BLaER1 (cell line): Measurements from ENCODE around the gene TFDP2.
"Not testable (repeated sequence)": the region's sequence is repeated elsewhere in the genome, so short reads cannot be mapped to it uniquely, and the experiment has no call there.

Source experiments
- H3K27ac ChIP-seq: shearing (Covaris generic); formaldehyde crosslinking; 2 replicates; pipeline ENCODE4 v1.8.1; 2022
- H3K27me3 ChIP-seq: shearing (Covaris generic); formaldehyde crosslinking; 2 replicates; pipeline ENCODE4 v1.8.1; 2022
- H3K36me3 ChIP-seq: shearing (Covaris generic); formaldehyde crosslinking; 2 replicates; pipeline ENCODE4 v1.8.1; 2022
- H3K4me1 ChIP-seq: shearing (Covaris generic); formaldehyde crosslinking; 2 replicates; pipeline ENCODE4 v1.8.1; 2022
- H3K4me2 ChIP-seq: shearing (Covaris generic); formaldehyde crosslinking; 2 replicates; pipeline ENCODE4 v1.8.1; 2022
- H3K4me3 ChIP-seq: shearing (Covaris generic); formaldehyde crosslinking; 2 replicates; pipeline ENCODE4 v1.8.1; 2022
- H3K9ac ChIP-seq: shearing (Covaris generic); formaldehyde crosslinking; 2 replicates; pipeline ENCODE4 v1.8.1; 2022
- H3K9me3 ChIP-seq: shearing (Covaris generic); formaldehyde crosslinking; 2 replicates; pipeline ENCODE4 v1.8.1; 2022
- H4K20me1 ChIP-seq: shearing (Covaris generic); formaldehyde crosslinking; 2 replicates; pipeline ENCODE4 v1.8.1; 2022
- Cebpa-rat ChIP-seq: shearing (Covaris generic); IDR thresholded peaks from 2 replicates; pipeline ENCODE4 v1.8.1; 2022

TFDP2 gene

DNA sequence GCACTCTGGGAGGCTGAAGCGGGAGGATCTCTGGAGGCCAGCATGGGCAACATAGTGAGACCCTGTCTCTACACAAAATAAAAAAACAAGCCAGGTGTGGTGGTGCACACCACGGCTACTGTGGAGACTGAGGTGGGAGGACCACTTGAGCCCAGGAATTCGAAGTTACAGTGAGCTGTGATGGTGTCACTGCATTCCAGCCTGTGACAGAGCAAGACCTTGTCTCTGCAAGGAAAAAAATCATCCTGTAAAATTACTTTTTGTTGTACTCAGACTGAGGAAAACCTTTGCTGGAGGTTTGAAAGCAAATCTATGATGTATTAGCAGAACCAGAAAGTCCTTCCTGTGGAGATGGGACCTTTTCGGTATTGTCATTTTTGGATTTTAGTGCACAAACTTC, 209.6 kb downstream of the TFDP2 start:
- Histone ChIP-seq H3K9ac (no peak overlapping the region), H3K27ac (no peak overlapping the region), H3K4me1 (no peaks in the 10 kb centered on the region), H3K9me3 (no peaks in the 10 kb centered on the region), H3K27me3 (no peaks in the 10 kb centered on the region), H4K20me1 (no peaks in the 10 kb centered on the region), H3K4me2 (no peak overlapping the region), H3K36me3 (no peaks in the 10 kb centered on the region), H3K4me3 (no peak overlapping the region)
- TF ChIP-seq Cebpa-rat, result no peak

DNA sequence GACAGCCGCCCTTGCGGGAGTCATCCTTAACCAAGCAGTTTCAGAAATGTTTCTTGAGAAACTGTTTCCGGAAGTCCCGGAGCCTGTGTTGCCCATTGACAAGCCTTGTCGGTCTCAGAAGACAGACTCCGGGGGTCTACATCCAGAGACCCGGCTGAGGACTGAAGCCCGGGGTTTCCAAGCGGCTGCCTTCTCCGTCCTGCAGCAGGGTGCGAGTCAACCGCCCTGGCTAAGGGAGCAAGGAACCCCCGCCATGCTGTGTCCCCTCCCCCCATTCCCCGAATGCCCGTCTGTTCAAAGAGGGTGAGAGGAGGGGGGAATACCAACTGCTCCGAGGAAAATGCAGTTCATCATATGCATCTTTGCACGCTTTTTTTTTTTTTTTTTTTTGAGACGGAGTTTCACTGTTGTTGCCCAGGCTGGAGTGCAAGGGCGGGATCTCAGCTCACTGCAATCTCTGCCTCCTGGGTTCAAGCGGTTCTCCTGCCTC, 211.3 kb downstream of the TFDP2 start:
- peaks cover 9% of the 10 kb centered on the region for H3K4me1 ChIP-seq
- H3K36me3 ChIP-seq, result no peaks in the 10 kb centered on the region
- H3K27me3 ChIP-seq, result no peaks in the 10 kb centered on the region
- H3K4me2 ChIP-seq, result no peak overlapping the region
- no peaks in the 10 kb centered on the region for H4K20me1 ChIP-seq
- TF ChIP-seq Cebpa-rat, result no peak
- H3K9me3 ChIP-seq, result no peaks in the 10 kb centered on the region
- no peak overlapping the region for H3K27ac ChIP-seq
- H3K9ac ChIP-seq, result no peak overlapping the region
- no peak overlapping the region for H3K4me3 ChIP-seq

DNA sequence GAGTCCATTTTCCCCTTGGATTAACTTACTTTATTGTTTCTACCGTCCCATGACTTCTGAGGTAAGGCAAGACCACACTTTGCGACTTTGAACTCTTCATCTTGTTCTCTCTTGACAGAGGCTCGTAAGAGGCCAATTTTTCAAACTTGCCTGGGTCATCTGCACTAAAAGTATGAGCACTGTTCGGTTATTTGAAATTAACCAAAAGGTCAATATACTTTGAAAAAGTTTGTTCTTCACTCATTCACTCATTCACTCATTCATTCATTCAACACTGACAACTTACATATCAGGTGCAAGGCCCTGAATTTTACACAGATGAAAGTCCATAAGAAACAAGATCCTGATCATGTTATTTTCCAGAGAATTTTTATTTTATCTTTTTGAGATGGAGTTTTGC, 215.0 kb downstream of the TFDP2 start:
- Histone ChIP-seq H3K27me3 (no peaks in the 10 kb centered on the region), H3K9ac (no peak overlapping the region), H3K36me3 (no peaks in the 10 kb centered on the region), H3K27ac (no peak overlapping the region), H3K9me3 (no peaks in the 10 kb centered on the region), H3K4me2 (peak overlapping the region; percentile 26), H3K4me3 (no peak overlapping the region), H4K20me1 (no peaks in the 10 kb centered on the region), H3K4me1 (peaks cover 15% of the 10 kb centered on the region)
- TF ChIP-seq Cebpa-rat, result no peak

DNA sequence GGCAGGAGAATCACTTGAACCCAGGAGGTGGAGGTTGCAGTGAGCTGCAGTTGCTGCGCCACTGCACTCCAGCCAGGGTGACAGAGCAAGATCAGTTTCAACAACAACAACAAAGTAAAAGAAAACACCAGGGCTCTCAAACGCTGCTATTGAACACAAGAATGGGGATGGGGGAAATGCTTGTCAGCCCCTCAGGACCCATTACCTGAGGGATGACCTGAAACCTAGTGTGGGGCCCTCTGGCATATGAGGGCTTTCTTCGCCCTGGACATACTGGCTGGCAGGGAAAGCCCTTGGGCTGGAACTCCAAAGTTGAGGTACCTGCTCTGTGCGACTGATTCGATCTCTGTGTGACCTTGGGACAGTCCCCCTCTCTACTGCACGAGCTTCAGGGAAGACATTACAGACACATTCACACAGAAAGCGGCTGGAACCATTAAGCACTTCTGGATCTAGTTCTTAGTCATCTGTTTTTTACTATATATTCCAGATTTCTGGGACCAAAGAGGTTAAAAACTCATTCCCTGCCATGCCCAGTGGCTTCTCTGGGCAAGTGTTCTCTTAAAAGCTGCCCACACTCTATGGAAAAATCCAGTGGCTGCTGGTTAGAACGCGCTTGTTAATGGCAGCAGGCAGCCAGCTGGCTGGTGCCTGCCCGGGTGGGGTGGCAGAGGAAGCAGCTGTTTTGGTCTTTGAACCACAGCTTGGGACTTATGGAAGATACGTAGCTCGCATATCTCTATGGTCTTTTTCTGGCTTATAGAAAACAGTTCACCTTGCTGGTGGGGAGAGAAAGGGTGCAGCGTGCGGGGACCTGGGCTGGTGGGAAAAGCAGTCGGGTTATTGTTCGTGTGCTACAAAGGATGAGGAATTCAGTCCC, 215.7 kb downstream of the TFDP2 start:
- H3K4me2 ChIP-seq, result peak overlapping the region; percentile 26
- H4K20me1 ChIP-seq, result no peaks in the 10 kb centered on the region
- no peaks in the 10 kb centered on the region for H3K9me3 ChIP-seq
- H3K36me3 ChIP-seq, result peaks cover 5% of the 10 kb centered on the region
- no peak for TF ChIP-seq Cebpa-rat
- peaks cover 22% of the 10 kb centered on the region for H3K4me1 ChIP-seq
- no peak overlapping the region for H3K4me3 ChIP-seq
- no peaks in the 10 kb centered on the region for H3K27me3 ChIP-seq
- no peak overlapping the region for H3K9ac ChIP-seq
- no peak overlapping the region; the same call in 1 of the 2 replicates for H3K27ac ChIP-seq

DNA sequence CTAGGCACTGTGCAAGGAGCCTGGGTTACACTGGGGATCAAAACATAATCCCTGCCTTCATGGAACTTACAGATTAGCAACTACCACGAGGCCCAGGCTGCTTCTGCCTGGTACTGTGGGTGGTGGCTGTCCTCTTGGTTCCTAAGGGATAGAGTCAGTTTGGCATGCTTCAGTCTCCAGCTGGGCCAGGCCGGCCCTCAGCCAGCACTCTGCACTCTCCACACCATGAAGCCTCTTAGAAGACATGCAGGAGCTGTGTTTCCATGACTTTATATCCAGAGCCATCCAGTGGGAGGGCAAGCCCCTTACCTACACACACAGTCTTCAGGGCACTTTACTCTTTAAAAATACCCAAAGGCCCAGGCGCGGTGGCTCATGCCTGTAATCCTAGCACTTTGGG, 218.5 kb downstream of the TFDP2 start:
- Histone ChIP-seq H3K9me3 (no peaks in the 10 kb centered on the region), H4K20me1 (no peaks in the 10 kb centered on the region), H3K27me3 (no peaks in the 10 kb centered on the region), H3K36me3 (peaks cover 31% of the 10 kb centered on the region), H3K9ac (no peak overlapping the region), H3K4me1 (peaks cover 23% of the 10 kb centered on the region), H3K4me2 (no peak overlapping the region), H3K27ac (no peak overlapping the region), H3K4me3 (no peak overlapping the region)
- TF ChIP-seq Cebpa-rat, result no peak

DNA sequence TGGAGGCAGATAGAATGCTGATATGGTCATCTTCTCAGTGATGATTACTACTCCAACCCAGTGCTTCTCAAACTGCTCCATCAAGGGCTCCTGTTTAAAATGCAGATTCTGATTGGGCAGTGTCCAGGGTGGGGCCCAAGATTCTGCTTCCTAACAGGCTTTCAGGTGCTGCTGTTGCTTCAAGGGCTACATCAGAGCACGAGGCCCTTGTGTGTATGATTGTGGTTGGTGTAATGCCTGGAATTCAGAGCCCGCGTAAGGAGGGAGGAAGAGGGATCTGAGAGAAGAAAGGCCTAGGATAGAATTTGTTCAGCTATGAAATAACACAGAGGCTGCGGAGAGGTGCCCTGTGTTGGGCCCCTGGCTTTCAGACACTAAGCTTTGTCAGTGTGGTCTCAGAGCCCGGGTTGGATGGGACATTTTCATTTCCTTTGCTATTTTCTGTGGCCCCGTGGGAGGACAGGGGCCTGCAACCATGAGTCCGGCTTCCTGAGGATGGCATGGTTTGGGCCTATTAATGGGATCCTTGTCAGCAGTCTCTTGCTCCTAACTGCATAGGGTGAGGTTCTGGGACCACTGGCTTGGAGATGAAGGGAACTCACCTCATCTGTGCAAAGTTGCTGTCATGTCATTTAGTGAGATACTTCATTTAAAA, 219.9 kb downstream of the TFDP2 start:
- H3K36me3 ChIP-seq, result peaks cover 45% of the 10 kb centered on the region
- peak overlapping the region; percentile 30 for H3K4me2 ChIP-seq
- H3K27ac ChIP-seq, result no peak overlapping the region
- no peak overlapping the region; the same call in 1 of the 2 replicates for H3K9ac ChIP-seq
- peaks cover 23% of the 10 kb centered on the region for H3K4me1 ChIP-seq
- H3K27me3 ChIP-seq, result no peaks in the 10 kb centered on the region
- H4K20me1 ChIP-seq, result no peaks in the 10 kb centered on the region
- H3K4me3 ChIP-seq, result no peak overlapping the region
- TF ChIP-seq Cebpa-rat, result no peak
- H3K9me3 ChIP-seq, result no peaks in the 10 kb centered on the region

DNA sequence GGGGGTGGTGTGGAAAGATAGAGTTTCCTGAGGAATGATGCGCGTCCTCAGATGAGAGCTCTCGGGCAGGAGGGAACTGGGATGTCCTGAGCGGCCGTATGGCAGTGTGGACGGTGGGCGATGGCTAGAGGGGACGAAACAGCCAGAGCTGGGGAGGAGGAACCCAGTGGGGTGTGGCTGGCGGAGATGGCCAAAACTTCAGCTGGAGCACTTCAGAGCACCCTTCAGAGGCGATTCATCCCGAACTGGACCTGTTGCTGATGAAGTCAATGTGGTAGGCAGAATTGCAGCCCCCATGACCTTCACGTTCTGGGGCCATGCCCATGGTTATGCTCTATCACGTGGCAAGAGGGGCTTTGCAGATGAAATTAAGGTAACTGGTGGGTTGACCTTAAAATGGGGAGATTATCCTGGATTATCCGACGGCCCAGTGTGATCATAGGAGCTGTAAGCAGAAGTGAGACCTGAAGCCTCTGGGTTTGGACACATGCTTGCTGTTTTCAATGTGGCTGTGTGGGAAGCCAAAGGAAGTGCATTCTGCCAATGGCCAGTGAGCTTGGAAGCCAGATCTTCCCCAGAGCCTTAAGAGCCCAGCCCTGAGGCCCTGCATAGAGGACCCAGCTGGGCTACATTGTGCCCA, 220.6 kb downstream of the TFDP2 start:
- H3K9ac ChIP-seq, result no peak overlapping the region
- H3K27ac ChIP-seq, result no peak overlapping the region
- peaks cover 17% of the 10 kb centered on the region for H3K4me1 ChIP-seq
- H3K9me3 ChIP-seq, result no peaks in the 10 kb centered on the region
- H4K20me1 ChIP-seq, result no peaks in the 10 kb centered on the region
- H3K36me3 ChIP-seq, result peaks cover 52% of the 10 kb centered on the region
- no peaks in the 10 kb centered on the region for H3K27me3 ChIP-seq
- H3K4me3 ChIP-seq, result no peak overlapping the region
- TF ChIP-seq Cebpa-rat, result no peak
- H3K4me2 ChIP-seq, result no peak overlapping the region

DNA sequence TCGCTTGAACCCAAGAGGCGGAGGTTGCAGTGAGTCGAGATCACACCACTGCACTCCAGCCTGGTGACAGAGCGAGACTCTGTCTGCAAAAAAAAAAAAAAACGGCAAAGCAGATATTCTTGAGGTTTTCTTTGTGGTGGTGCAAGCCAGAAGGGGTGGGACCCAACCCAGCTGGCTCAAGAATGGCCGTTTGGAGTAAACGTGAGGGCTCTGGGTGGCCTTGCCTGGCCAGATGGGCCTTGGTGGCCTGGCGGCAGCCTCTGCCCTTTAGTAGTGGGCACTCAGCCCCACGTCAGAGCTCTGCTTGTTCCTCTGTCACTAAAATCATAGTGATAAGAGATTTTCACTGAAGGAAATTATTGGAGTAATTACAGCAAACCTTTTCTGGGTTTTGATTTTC, 222.4 kb downstream of the TFDP2 start:
- H3K9me3 ChIP-seq, result no peaks in the 10 kb centered on the region
- H3K4me2 ChIP-seq, result no peak overlapping the region
- H3K27me3 ChIP-seq, result no peaks in the 10 kb centered on the region
- H3K9ac ChIP-seq, result no peak overlapping the region
- no peaks in the 10 kb centered on the region for H4K20me1 ChIP-seq
- H3K4me1 ChIP-seq, result peaks cover 14% of the 10 kb centered on the region
- H3K4me3 ChIP-seq, result no peak overlapping the region
- TF ChIP-seq Cebpa-rat, result no peak
- no peak overlapping the region for H3K27ac ChIP-seq
- H3K36me3 ChIP-seq, result peaks cover 70% of the 10 kb centered on the region

DNA sequence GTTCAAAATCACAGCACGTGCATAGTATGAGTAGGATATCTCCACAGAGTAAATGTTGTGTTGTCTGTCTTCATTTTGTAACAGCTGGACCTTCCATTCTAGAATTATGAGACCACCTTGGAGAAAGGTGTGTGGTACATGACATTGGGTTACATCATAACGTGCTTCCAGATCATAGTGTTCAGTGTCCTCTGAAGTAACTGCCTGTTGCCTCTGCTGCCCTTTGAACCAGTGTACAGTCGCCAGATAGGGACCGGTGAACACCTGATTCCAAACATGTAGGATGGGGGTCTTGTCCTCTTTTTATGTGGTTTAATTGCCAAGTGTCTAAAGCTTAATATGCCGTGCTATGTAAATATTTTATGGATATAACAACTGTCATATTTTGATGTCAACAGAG, 223.7 kb downstream of the TFDP2 start:
- H3K27ac ChIP-seq, H3K9ac ChIP-seq, H3K4me3 ChIP-seq, H4K20me1 ChIP-seq, H3K4me2 ChIP-seq, H3K27me3 ChIP-seq, H3K9me3 ChIP-seq: not testable (repeated sequence)
- peaks cover 14% of the 10 kb centered on the region for H3K4me1 ChIP-seq
- H3K36me3 ChIP-seq, result peaks cover 77% of the 10 kb centered on the region

DNA sequence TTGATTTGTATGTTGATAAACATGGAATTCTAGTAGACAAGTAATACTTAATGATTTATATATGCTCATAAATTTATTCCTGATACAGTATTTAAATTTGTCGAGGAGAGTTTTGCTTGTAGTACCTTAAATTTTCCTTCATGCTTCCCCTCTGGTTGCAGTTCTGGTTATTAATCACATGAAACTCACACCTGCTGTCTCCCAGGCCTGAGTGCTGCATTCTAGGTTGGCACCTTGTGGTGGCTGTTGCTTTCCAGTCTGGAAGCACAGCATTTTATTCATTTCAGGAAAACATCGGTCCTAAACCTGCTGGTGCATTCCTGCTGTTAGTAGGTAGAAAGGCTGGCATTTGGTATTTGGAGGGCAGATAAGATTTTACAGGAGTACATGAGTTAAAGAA, 228.0 kb downstream of the TFDP2 start:
- Histone ChIP-seq H3K9me3 (no peaks in the 10 kb centered on the region), H3K9ac (no peak overlapping the region), H3K36me3 (peaks cover 90% of the 10 kb centered on the region), H3K27ac (no peak overlapping the region), H3K4me3 (no peak overlapping the region), H3K4me2 (no peak overlapping the region), H4K20me1 (no peaks in the 10 kb centered on the region), H3K27me3 (no peaks in the 10 kb centered on the region), H3K4me1 (no peaks in the 10 kb centered on the region)
- TF ChIP-seq Cebpa-rat, result no peak
